Measurements from ENCODE around the gene CDH5.

CDH5 gene

GRCh38 chr16:66353055-66353454 lies 13.4 kb upstream of the CDH5 start:
- no peak for DNase-seq (ENCODE audit: low read depth)

GRCh38 chr16:66354034-66354909 lies 12.2 kb upstream of the CDH5 start:
- no peak for DNase-seq (ENCODE audit: low read depth)

GRCh38 chr16:66355526-66355925 lies 11.0 kb upstream of the CDH5 start:
- no peak for DNase-seq (ENCODE audit: low read depth)

- DNase-seq (ENCODE audit: low read depth) = no peak
Observed at GRCh38 chr16:66357523-66357928, 9.0 kb upstream of the CDH5 start.

GRCh38 chr16:66358231-66358630 lies 8.3 kb upstream of the CDH5 start:
- no peak for DNase-seq (ENCODE audit: low read depth)

GRCh38 chr16:66359012-66359411 lies 7.5 kb upstream of the CDH5 start:
- no peak for DNase-seq (ENCODE audit: low read depth)

- DNase-seq (ENCODE audit: low read depth) = no peak
Observed at GRCh38 chr16:66359811-66360608, 6.5 kb upstream of the CDH5 start.

GRCh38 chr16:66360624-66361324 lies 5.7 kb upstream of the CDH5 start:
- no peak for DNase-seq (ENCODE audit: low read depth)

- DNase-seq (ENCODE audit: low read depth) = no peak
Observed at GRCh38 chr16:66361604-66362135, 4.8 kb upstream of the CDH5 start.

- no peak for DNase-seq (ENCODE audit: low read depth)
Observed at GRCh38 chr16:66363211-66363777, 3.2 kb upstream of the CDH5 start.

- no peak for DNase-seq (ENCODE audit: low read depth)
Observed at GRCh38 chr16:66364117-66364958, 2.2 kb upstream of the CDH5 start.

- no peak for DNase-seq (ENCODE audit: low read depth)
Observed at GRCh38 chr16:66364959-66365306, 1.6 kb upstream of the CDH5 start.

GRCh38 chr16:66365651-66366050 lies 840 bp upstream of the CDH5 start:
- DNase-seq (ENCODE audit: low read depth) = no peak

GRCh38 chr16:66367968-66368891 lies 1.7 kb downstream of the CDH5 start:
- DNase-seq (ENCODE audit: low read depth) = no peak

GRCh38 chr16:66369055-66369592 lies 2.6 kb downstream of the CDH5 start:
- no peak for DNase-seq (ENCODE audit: low read depth)

GRCh38 chr16:66370786-66371684 lies 4.5 kb downstream of the CDH5 start:
- no peak for DNase-seq (ENCODE audit: low read depth)

GRCh38 chr16:66372078-66372897 lies 5.8 kb downstream of the CDH5 start:
- DNase-seq (ENCODE audit: low read depth) = no peak

GRCh38 chr16:66372898-66373155 lies 6.3 kb downstream of the CDH5 start:
- DNase-seq (ENCODE audit: low read depth) = no peak
